Stimulated activated CD4-positive, alpha-beta T cell treated with anti-CD3 and anti-CD28 coated beads, Interleukin-2, amount 100 ng/mL, for 24 hours (primary cell): ENCODE data around the gene PXDN.
"Not testable (repeated sequence)": the region's sequence is repeated elsewhere in the genome, so short reads cannot be mapped to it uniquely, and the experiment has no call there.

Experiments
- DNase-seq, 2 donors: peaks; one replicate each; pipeline ENCODE4 v3.0.0-alpha.2; 2020

Gene PXDN

DNA sequence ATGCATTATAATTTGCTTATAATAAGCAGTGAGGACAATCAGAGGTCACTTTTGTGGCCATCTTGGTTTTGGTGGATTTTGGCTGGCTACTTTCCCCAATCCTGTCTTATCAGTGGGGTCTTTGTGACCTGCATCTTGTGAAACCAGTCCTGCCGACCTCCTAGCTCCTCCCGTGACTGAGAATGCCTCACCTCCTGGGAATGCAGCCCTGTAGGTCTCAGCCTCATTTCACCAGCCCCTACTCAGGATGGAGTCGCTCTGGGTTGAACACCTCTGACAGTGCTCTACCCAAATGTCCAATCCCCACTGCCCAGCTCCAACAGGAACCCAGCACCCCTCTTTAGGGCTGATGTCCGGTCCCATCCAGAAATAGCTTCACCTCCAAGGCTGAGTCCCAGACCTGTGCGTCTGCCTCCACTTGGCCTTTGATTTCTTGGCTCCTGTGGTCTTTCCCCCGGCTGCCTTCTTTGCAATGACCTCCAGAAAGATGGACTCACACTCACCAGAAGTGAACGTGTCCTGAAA, 31.3 kb upstream of the PXDN start:
- no peak for DNase-seq

DNA sequence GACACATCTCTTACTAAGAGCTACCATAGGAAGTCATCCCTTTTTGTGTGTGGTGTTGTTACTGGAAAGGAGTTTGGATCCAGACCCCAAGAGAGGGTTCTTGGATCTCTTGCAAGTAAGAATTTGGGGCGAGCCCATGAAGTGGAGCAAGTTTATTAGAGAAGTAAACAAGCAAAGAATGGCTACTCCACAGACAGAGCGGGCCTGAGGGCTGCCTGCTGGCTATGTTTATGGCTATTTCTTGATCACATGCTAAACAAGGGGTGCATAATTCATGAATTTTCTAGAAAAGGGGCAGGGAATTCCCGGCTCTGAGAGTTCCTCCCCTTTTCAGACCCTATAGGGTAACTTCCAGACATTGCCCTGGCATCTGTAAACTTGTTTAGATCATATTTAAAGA, 30.6 kb upstream of the PXDN start:
- no peak for DNase-seq

DNA sequence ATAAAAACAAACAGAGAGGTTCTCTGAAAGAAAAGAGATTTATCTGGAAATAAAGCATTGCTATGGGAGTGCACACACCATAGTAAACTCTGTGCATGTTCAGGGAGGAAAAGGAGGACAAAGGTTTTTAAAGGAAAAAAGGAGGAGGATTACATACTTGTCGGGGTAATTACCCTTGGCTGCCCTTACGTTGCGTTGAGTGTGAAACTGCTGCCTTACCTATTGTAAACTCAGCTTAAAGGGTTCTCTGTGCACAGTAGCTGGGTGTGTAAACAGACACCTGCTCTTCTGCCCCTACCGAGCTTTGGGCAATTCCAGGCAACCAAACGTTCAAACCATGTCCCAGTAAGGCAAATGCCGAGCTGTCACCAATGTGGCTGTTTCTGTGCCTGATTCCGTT, 29.6 kb upstream of the PXDN start:
- no peak for DNase-seq

DNA sequence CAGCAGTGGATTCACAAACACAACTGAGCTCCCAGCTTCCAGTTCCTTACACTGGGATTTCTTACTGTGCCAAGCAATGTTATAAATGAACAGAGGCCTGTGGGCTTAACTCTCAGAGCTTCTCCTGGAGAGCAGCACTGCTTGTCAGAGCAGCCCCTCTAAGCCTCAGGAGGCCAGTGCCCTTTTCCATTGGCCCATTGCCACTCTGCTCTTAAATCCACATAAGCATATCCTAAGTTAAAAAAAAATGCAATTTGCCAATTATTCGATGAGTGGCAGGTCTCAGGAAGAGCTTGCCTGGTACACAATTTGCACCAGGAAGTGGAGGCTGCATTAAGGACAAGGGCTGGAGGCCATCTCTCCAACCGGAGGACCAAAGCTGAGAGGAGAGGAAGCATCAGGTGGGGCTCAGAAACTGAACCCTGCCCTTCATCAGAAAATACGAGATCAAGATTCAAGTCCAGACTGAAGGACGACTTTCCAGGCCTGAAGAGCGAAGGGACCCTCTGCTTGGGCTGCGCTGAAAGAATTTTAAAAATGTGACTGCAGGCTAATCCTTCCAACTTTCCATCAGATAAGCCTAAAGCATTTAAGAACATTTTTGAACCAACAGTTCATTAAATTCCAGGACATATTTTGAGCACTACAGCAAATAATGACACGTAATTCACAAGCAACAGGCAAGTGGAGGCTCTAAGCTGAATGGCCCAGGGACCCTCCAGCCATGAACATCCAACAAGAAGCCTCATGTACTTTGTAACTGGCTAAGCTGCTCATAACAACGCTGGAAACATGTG, 28.4 kb upstream of the PXDN start:
- no peak for DNase-seq

DNA sequence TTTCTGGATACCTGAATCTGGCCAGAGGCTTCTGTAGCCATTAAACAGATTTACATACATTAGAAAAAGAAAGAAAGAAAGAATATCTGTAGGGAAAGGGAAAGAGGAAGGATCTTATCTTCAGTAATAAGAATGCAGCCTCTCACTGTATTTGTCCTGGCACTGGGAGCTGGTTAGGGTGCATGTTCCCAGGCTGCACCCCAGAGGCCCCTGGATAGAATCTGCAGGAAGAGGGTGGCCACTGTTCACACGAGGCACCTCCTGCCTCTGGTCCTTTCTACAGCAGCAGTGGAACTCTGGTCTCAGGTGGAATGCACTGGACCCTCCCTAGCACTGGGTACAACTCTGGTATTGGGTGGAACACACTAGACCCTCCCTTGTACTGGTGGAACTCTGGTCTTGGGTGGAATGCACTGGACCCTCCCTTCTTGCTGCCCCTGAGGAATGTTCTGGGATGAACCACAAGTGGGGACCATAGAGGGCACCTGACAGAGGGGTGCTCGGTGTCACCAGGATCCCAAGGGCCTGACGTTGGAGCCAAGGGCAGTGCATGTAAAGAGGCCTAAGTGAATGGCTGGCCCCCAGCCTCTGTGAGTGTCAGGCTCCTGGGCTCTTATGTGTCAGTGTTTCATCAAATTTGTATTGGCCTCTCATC, 27.4 kb upstream of the PXDN start:
- no peak for DNase-seq

DNA sequence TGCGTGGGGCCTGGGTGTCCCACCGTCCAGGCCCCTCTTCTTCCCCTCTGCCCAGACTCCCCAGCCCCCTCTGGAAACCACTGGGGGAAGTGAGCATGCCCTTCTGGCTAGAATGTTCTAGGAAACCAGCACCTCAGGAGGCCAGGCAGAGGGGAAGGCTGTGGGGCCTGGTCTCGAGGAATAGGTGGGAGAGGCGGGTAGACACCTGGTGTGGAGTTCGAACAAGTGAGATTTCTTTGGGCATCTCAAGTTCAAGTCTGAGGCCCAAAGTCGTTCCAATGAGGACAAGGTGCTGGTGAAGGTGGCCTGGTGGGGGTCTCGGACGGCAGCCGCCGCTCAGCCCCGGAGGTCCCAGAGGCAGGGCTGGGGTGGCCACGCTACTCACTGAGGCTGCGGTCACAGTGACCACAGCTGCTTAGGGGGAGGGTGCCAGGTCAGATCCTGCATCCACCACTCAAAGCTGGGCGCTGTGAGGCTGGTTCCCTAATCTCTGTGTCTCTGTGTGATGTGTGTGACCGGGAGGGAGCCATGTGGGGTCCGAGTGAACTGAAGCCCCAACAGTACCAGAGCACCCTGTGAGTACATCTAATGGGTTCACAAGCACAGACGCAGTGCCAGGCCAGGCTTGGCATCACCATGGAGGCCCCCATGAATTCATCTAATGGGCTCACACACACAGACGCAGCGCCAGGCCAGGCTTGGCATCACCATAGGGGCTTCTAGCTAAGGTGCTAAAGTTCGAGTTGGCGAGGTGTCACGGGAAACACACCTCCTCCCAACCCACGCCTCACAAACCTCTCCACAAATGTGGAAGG, 26.5 kb upstream of the PXDN start:
- no peak for DNase-seq

DNA sequence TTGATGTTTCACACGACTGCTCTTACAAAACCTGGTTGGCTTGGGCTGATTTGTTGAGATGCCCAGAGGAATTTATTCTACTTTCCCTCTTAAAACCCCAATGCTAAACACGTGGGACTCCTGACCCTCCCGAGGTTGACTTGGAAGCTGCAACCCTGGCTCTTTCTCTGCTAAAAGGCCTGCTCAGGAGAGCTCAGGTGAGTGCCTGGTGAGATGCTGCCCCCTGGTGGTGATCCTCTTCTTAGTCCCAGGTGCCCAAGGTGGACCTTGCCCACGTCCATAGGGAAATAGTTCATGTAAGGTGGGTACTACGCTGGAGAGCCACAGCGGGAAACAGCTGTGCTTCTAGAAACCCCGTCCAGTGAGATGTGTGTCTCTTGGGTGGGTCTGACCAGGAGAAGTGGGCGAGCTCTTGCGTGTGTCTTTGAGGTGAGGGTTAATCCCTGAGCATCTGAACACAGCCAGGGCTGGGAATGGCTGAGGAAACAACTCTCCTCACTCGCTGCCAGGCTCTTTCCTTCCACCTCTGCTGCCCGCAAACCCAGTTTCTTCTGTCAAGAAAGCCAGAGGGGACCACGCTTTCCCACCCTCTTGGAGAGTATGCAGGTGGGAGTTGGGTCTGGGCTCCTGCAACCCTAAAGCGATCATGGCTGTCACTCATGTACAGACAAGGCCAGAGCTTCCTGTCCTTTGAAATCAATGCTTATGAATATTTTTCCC, 25.5 kb upstream of the PXDN start:
- peak; percentile 49 to 75 for DNase-seq

DNA sequence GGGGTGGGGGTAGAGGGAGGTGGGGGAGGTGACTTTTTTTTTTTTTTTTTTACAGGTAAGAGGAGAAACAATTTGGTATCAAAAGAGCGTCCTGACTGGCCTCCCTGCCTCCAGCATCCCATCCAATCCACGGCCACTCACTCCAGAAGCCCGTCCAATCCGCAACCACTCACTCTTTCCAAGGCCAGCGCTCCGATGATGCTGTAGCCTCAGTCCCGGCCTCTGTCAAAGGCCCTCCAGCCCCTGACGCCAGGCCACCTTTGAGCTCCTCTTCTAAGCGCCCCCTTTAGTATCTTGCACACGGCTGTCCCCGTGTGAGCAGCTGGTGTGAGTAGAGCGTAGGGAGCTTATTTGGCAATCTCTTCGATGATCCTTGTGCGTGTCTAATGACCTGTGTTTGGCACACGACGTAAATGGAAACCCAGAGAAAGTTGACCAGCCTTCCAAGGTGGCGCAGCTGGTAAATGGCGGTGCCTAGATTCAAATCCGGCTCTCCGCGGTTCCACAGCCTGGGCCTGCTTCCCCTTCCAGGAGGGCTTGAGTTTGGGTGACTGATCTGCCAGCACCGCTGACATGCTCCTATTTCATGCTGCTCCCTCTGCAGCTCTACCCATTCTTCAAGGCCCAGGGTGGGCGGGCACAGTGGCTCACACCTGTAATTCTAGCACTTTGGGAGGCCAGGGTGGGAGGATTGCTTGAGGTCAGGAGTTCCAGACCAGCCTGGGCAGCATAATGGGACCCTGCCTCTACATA, 23.8 kb upstream of the PXDN start:
- no peak for DNase-seq

DNA sequence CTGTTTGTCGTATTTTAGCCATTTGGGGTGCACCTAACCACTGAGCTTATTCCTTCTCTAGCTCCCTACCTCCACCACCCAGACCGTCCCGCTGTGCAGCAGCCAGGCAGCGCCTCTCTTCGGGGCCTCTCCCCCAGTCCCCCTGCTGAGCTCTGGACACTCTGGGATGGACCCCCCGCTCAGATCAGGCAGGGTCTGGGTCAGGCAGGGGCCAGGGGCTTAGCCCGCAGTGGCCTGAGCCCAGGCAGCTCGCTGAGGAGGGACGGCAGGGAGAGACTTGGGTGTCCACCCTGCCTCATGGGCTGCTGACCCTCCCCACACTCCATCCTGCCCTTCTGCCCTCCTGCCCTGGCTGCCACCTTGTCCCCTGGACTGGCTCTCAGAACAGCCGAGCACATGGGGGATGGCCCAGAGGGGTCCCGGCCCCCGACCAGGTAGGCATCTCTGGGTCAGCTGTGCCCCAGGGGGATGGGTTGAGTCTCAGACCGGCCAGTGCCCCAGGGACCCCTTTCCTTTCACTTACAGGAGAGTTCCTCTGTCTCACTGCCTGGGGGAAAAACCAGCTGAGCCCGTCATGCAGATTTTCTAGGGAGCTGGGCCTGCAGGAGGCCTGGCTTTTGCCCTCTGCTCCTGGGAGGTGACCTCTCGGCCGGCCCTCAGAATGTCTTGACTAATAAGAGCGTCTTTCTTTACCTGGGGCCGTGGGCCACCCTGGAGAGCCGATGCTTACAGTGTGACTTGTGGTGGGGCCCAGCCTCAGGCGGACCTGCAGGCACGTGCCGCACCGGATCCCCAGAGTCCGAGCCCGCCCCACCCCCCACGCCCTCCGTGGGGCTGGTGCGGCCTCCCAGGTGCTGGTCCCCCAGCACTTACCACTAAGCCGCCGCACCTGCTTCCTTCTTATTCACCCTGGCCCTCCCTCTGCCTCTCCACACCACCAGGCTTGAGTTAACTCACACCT, 22.8 kb upstream of the PXDN start:
- no peak for DNase-seq

DNA sequence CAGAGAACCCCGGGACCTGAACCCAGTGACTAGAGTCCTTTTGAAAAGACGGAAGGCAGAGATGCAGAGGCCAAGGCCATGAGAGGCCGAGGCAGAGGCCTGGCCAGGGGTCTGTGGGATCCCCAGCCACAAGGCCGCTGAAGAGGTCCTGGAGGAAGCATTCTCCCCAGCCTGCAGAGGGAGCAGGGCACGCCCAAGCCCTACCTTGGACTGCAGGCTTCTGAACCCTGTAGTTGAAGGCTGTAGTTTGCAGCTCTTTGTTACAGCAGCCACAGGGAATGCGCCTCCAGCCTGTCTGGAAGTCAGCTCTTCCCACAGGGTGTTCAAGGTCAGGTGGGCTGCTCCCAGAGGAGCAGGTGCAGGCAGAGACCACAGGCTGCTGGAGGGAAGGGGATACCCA, 22.1 kb upstream of the PXDN start:
- DNase-seq, result no peak

DNA sequence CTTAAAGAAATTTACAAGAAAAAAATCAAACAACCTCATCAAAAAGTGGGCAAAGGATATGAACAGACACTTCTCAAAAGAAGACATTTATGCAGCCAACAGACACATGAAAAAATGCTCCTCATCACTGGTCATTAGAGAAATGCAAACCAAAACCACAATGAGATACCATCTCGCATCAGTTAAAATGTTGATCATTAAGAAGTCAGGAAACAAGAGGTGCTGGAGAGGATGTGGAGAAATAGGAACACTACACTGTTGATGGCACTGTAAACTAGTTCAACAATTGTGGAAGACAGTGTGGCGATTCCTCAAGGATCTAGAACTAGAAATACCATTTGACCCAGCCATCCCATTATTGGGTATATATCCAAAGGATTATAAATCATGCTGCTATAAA, 20.9 kb upstream of the PXDN start:
- not testable (repeated sequence) for DNase-seq

DNA sequence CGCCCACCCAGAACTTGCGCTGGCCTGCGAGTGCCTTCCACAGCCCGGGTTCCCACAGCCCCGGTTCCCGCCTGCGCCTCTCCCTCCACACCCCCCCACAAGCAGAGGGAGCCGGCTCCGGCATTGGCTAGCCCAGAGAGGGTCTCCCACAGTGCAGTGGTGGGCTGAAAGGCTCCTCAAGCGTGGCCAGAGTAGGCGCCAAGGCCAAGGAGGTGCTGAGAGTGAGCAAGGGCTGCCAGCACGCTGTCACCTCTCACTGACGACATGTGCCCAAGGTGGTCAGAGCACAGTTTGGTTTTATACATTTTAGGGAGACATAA, 15.3 kb upstream of the PXDN start:
- no peak for DNase-seq

DNA sequence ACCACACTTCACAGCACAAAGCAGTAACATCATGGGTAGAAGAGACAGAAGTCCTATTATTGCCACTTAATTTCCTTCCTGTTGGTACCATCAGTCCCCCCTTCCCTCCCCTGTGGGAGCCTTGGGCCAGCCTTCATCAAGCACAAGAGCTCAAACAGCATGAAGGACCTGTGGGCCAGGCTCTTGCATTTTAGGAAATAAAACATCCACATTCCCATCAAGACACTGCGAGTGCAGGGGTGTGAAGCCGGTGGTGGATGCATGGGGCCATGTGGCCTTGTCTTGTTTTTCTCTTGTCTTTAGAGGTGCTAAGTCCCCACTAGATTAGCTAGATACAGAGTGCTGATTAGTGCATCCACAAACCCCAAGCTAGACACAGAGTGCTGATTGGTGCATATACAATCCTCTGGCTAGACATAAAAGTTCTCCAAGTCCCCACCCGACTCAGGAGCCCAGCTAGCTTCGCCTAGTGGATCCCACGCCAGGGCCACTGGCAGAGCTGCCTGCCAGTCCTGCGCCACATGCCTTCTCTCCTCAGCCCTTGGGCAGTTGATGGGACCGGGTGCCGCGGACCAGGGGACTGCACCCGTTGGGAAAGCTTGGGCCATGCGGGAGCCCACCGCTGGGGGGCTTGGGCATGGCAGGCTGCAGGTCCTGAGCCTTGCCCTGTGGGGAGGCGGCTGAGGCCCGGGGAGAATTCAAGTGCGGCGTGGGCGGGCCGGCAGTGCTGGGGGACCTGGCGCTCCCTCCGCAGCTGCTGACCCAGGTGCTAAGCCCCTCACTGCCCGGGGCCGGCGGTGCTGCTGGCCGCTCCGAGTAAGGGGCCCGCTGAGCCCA, 14.7 kb upstream of the PXDN start:
- DNase-seq, result no peak

DNA sequence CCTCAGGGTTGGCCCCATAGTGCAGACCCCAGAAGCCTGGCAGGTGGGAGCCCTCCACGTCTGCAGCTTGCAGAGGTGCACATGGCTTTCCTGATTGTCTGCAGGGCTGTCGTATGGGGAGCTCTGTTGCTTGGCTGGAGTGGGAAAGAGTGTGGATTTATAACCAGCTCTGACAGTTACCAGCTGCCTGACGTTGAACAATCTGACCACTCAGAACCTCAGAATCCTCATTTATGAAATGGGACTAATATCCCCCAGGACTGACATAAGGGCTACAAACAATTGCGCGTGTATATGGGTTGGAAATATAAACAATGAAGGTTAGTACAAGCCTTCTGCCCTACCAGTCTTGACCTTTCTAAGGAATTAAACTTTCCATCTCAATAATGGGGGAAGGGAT, 13.9 kb upstream of the PXDN start:
- DNase-seq, result no peak

DNA sequence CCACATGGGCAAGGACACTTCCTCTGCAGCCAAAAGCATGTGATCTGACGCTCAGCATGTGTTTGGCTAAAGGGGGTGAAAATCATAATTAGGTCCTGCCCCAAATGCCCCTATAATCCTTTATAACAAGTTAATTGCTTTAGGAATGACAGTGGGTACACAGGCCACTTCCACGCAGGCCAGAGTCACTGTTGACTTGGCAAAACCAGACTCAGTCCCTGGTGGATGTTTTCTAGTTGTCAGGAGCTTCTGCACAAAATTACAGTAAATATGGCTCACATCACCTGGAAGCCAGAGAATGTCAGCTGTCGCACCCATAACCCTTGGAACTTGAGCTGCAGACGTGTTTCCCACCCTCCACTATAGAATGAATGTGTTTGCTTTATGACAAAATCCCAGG, 13.3 kb upstream of the PXDN start:
- no peak for DNase-seq

DNA sequence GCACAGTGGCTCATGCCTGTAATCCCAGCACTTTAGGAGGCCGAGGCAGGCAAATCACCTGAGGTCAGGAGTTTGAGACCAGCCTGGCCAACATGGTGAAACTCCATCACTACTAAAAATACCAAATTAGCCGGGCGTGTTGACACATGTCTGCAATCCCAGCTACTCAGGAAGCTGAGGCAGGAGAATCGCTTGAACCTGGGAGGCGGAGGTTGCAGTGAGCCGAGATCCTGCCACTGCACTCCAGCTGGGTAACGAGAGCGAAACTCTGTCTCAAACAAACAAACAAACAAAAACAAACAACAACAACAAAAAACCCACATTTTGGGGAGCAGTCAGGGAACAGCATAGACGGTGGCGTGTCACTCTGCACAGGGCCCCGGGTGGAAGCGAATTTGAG, 12.8 kb upstream of the PXDN start:
- DNase-seq, result not testable (repeated sequence)

DNA sequence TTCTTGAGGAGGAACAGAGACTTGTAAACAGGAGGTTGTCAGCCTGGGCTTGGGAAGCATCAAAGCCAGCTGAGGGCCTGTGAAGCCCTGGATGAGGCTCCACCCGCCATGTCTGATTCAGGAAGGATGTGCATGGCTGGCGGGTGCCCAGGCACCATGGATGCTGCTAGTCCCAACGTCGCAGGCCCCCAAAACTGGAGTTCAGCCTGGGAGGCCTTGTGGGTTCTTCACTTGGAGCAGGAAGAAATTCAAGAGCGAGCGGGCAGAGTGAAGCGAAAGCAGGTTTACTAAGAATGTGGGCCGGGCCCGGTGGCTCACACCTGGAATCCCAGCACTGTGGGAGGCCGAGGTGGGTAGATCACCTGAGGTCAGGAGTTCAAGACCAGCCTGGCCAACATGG, 12.1 kb upstream of the PXDN start:
- DNase-seq, result no peak

DNA sequence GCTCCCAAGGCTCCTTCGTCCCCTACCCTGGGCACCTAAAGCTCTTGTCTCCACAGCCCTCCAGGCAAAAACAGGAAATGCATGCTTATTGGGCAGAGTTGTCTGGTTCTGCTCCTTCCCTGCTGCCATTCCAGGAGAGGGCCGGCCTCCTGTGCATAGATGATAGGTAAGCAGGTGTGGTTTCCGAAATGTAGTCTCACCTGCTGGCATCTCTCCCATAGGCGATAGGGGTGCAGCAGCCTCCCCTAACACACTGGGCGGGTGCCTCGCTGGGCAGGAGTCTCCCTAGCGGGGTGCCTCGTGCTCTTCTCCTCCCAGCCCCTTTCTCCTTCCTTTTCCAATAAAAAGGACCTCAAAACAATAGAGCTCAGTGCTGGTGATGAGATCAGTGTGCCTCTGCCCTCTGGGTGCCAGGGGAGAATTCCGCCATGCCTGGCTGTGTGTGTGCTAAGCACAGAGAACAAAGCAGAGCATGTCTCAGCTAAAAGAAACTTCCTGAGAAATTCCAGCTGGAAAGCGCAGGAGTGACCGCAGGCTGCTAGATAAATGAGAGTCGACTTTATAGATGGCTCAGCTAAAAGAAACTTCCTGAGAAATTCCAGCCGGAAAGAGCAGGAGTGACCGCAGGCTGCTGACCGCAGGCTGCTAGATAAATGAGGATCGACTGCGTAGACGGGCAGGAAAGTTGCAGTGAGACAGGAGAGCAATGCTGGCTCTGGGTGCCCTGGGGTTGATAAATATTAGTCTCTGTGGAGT, 11.3 kb upstream of the PXDN start:
- DNase-seq, result no peak

DNA sequence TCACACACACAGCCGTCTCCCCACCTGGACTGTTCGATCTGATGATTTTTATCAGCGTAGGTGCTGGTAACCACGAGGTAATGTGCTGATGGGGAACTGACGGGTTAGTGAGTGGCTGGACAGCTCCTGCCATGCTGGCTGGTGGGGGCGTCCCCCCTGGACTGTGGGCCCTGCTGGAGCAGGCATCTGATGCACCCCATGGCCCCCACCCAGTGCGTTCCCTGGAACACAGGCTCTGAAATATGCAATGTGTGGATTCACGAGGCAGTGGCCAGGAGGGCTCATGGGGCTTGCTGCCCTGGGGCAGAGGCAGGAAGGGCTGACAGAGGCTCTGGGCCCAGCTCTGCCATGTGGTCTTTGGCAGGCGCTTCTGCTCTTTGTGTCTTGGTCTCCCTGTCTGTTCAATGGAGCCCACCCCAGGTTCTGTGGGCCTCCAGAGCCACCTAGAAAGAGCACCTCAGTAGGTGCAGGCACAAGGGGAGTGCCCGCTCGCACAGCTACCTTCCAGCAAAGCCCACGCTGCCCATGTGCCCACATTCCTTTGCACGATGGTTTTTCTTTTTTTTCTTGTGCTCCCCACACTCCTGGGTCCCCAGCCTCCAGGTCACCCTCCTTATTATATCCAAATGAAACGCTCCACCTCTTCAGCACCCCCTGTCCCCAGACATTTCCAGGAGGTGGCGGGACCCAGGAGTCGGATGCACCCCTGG, 10.3 kb upstream of the PXDN start:
- no peak for DNase-seq
